ACC112 (cell line): ENCODE data around the gene PLPP3.
A peak's percentile ranks its signal among the peaks of the same experiment; 100 is the strongest.

Source experiments
- H2AFZ ChIP-seq: fragments of 200-600 bp; sonication (generic); one replicate; pipeline ENCODE4 v1.6.0; 2017; ENCODE audit warnings: antibody characterized with exemption, low read length; ENCODE audit not compliant: unreplicated experiment
- H3K27ac ChIP-seq: fragments of 200-600 bp; sonication (generic); 2 replicates; pipeline ENCODE4 v1.5.1; 2014; ENCODE audit warnings: low read depth, mild to moderate bottlenecking, antibody characterized with exemption, low read length, moderate library complexity
- H3K27me3 ChIP-seq: fragments of 200-600 bp; sonication (generic); 2 replicates; pipeline ENCODE4 v1.6.1; 2014; ENCODE audit warnings: mild to moderate bottlenecking, antibody characterized with exemption, low read length, moderate library complexity, mixed read lengths; ENCODE audit not compliant: insufficient read depth
- H3K36me3 ChIP-seq: fragments of 200-600 bp; sonication (generic); 2 replicates; pipeline ENCODE4 v1.6.1; 2016; ENCODE audit warnings: mild to moderate bottlenecking, antibody characterized with exemption, low read length, moderate library complexity, mixed read lengths; ENCODE audit not compliant: insufficient read depth
- H3K4me1 ChIP-seq: fragments of 200-600 bp; sonication (generic); one replicate; pipeline ENCODE4 v1.6.1; 2016; ENCODE audit warnings: low read length, mixed read lengths; ENCODE audit not compliant: insufficient read depth, unreplicated experiment, control insufficient read depth
- H3K4me3 ChIP-seq: fragments of 200-600 bp; sonication (generic); 2 replicates; pipeline ENCODE4 v1.5.1; 2014; ENCODE audit warnings: mild to moderate bottlenecking, low read depth, low read length
- H3K79me2 ChIP-seq: fragments of 200-600 bp; sonication (generic); one replicate; pipeline ENCODE4 v1.6.0; 2016; ENCODE audit warnings: low read length; ENCODE audit not compliant: control insufficient read depth, unreplicated experiment, insufficient read depth

Gene PLPP3

DNA sequence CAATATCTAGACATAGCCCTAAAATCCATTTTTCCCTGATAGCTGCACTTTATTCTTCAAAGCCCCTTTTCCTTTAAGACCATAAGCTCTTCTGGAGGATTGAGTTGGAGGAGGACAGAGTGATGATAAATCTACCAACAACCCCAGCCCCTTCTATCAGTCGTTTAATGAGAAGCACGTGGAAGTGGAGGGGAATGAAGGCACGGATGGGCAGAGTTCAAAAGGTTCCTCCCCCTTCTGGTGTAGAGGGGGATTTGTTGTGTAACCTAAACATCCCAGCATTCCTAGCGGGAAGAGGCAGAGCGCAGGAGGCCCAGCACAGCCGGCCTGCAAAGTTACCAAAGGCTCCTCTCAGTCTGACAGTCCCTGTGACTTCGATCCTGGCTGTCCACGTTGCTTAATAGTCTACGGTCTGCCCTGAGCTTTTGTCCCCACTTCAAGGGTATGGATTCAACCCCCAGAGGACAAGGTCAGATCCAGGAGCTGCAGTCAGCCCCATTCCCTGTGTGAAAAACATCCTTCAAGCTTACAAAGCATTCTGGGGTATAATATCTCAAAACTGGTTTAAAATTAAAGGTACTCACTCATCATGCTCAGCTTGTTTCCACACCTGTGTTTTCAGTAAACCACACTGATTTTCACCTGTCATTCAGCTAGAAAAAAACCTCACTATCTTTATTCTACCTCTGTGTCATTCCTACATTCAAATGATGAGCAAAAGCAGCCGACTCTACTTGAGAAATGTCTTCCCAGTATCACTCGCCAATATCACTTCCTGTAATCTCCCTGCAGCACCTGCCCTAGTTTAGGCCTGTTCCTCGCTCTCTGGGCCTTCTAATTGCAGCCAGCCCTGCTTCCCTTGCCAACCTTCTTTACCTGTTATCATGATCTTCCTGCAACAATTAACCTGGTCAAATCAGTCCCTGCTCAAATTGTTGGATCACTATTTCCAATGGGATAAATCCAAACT lies 117.9 kb downstream of the PLPP3 start:
- Histone ChIP-seq H3K79me2 (no peaks in the 10 kb centered on the region), H2AFZ (no peak overlapping the region), H3K27ac (no peak overlapping the region), H3K27me3 (no peaks in the 10 kb centered on the region), H3K4me3 (no peak overlapping the region), H3K4me1 (peaks cover 6% of the 10 kb centered on the region), H3K36me3 (no peaks in the 10 kb centered on the region)

DNA sequence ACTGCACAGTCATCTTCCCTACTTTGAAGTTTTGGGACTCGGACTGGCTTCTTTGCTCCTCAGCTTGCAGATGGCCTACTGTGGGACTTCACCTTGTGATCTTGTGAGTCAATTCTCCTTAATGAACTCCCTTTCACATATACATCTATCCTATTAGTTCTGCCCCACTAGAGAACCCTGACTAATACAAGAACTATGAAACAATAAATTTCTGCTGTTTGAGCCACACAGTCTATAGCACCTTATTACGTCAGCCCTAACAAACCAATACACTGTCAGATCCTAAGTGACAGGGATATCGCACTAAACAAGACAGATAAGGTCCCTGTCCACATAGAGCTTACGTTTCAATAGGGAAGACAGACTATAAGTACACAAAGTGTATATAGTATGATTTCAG lies 120.1 kb downstream of the PLPP3 start:
- Histone ChIP-seq H3K4me1 (peaks cover 7% of the 10 kb centered on the region), H3K27ac (no peak overlapping the region), H2AFZ (no peak overlapping the region), H3K79me2 (no peaks in the 10 kb centered on the region), H3K4me3 (no peak overlapping the region), H3K27me3 (no peaks in the 10 kb centered on the region), H3K36me3 (no peaks in the 10 kb centered on the region)

DNA sequence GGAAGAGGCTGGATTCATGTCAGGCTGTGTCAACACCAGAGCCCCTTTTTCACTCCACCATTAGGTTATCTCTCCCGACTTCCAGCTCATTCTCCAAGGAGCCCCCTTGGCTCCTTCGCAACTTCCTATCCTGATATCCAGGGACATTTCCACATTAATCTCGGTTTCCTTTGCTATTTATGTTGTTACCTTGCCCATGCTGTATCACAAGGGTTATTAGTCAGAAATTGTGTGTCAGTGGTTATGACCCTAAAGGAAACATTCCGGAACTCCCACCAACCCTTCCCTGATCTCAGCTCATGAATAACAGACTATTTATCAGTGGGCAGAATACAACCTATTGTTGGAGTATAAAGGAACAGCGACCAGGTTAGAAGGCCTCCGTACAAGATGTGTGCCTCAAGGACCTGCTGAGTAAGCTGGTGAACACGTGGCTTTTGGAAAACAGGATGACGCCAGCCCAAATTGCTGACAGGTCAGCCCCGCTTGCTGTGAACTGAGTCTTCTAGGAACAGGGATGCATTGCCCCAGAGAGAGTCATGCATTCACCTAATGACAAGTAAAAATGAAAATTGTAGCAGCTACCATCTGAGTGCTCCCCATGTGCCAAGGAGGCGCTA lies 121.5 kb downstream of the PLPP3 start:
- no peak overlapping the region for H2AFZ ChIP-seq
- H3K27me3 ChIP-seq, result no peaks in the 10 kb centered on the region
- H3K4me1 ChIP-seq, result peaks cover 7% of the 10 kb centered on the region
- H3K27ac ChIP-seq, result no peak overlapping the region
- H3K4me3 ChIP-seq, result no peak overlapping the region
- no peaks in the 10 kb centered on the region for H3K36me3 ChIP-seq
- H3K79me2 ChIP-seq, result no peaks in the 10 kb centered on the region

DNA sequence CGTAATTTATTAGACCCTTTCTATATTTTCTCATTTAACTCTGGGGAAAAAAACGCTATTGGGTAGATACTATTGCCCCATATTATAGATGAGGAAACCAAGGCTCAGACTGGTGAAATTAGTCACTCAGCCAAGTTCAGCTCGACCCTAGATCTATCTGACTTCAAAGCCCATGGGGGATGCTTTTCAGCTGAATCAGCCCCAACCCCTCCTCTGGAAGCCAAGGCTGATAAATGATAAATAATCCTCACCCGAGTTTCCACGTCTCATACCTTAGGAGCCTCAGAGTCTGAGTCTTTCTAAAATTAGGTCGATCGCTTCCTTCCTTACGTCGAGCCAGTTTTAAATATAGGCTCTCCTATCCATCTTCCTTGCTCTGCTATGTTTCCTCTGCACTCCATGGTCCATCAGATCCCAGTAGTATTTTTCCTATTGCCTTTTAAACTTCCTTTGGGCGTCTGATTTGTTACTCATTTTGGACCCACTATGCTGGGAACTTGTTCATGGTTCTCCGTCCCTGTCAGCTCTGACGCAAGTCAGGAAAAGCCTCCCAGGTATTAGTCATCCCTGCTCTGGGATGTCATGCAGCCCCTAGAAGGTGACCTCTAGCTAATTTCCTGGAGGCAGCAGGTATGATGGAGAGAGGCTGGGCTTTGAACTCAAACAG lies 122.8 kb downstream of the PLPP3 start:
- Histone ChIP-seq H3K27me3 (no peaks in the 10 kb centered on the region), H3K36me3 (no peaks in the 10 kb centered on the region), H3K4me1 (peaks cover 7% of the 10 kb centered on the region), H3K4me3 (no peak overlapping the region), H3K27ac (peak overlapping the region; percentile 43; the same call in 1 of the 2 replicates), H2AFZ (no peak overlapping the region), H3K79me2 (no peaks in the 10 kb centered on the region)

DNA sequence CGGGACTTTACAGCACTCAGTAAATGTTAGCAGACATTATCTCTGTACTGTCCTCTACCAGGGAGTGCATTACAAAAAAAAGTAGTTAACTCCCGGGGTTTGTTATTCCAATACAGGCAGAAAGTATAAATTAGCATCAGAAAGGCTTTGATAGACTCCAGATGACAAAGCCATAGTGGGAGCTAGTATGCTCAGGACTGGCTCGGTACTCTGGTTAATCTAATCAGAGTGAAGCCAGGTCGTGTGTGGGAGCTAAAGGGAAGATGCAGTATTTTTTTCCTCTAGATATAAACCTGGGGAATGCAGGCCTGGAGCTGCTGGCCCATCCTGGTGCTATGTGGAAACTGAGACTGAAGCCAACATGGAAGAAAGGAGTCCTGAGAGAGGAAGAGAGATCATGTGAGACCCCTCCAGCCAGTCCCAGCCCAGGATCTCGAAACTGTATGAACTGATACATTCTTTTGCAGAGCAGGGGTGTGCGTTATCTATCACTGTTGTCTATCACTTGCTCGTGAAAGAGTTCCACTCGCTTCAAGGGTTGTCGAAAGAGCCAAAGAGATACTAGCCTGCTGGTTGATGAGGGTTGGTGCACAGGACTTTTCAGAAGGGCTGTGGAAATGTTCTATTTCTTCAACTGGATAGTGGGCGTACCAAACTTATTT lies 125.8 kb downstream of the PLPP3 start:
- Histone ChIP-seq H3K4me1 (peaks cover 16% of the 10 kb centered on the region), H2AFZ (no peak overlapping the region), H3K79me2 (no peaks in the 10 kb centered on the region), H3K27me3 (no peaks in the 10 kb centered on the region), H3K36me3 (no peaks in the 10 kb centered on the region), H3K4me3 (no peak overlapping the region), H3K27ac (no peak overlapping the region)

DNA sequence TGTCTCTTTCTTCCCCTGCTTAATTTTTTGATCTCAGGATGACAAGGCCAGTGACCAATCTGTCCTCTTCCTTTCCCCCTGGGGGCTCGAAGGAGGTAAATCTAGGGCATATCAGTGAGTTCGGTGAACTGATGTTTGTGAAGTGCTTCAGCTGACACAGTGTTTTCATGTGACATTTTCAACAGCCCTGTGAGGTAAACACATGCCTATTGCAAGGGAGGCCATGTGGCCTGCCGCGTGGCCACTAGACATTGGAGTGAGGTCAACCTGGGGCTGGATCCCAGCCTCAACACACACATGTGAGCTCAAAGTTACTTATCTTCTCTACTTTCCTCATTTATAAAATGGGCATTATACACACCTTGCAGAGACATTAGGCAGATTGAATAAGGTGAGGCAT lies 126.3 kb downstream of the PLPP3 start:
- H3K4me3 ChIP-seq, result no peak overlapping the region
- H3K36me3 ChIP-seq, result no peaks in the 10 kb centered on the region
- H2AFZ ChIP-seq, result no peak overlapping the region
- H3K4me1 ChIP-seq, result peaks cover 20% of the 10 kb centered on the region
- no peak overlapping the region for H3K27ac ChIP-seq
- H3K79me2 ChIP-seq, result no peaks in the 10 kb centered on the region
- H3K27me3 ChIP-seq, result no peaks in the 10 kb centered on the region

DNA sequence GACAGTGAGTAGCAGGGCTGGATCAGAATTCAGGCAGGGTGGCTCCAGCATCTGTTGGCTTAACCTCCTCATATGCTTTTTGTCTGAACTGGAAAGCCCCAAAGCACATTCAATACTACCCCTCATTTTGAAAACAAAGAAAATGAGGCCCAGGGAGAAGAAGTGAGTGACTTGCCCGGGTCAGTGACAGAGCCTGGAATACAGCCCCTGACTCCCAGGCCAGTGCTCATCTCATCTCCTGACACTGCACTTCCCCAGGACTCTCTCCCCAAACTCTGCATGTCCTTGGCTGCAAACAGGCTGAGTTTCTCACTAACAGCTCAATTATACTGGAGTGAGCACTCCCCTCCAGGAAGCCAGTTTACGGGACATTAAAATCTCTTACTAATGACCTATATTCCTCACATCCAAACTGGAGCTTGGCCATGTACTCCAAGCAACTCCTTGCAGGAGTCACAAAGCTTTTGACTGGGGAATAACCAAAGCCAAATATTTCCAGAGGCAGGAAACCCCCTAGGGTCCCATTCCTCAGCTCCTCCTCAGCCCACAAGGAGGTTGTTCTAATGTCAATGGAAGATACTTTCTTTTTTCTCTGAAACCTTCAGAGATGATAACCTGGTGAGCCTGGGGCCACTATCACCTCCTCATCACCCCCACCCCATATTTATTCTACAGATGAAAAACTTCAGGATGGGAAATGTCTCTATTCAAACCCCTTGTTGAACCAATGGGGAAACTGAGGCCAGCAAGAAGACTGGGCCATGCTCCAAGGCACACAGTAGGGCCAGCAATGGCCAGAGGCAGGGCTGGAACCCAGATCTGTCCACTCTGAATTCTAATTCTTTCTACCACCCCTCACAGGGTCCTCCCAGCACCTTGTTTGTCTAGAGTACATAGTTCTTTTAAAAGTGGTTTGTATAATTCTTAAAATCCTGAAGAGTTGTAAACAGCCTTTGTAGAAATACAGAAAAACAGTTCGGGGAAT lies 127.0 kb downstream of the PLPP3 start:
- no peaks in the 10 kb centered on the region for H3K36me3 ChIP-seq
- no peaks in the 10 kb centered on the region for H3K79me2 ChIP-seq
- H3K27ac ChIP-seq, result no peak overlapping the region
- no peaks in the 10 kb centered on the region for H3K27me3 ChIP-seq
- no peak overlapping the region for H2AFZ ChIP-seq
- H3K4me1 ChIP-seq, result peaks cover 25% of the 10 kb centered on the region
- no peak overlapping the region for H3K4me3 ChIP-seq

DNA sequence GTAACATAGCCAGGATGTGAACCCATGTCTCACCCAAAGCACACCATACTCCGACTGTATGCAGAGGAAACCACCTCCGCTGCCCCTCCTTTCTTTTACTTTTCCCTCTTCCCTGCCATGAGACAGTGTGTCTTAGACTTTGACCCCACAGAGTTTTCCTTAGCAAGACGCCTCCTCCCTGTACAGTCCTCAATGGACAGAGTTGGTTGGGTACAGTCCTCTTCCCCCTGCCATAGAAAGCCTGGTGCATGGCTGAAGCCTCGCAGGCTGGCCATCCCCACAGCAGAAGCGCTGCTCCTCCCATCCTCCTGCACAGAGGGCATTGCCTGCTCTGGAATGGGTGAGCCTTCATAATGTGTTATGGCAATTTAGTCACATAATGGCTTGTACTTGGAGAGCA lies 127.9 kb downstream of the PLPP3 start:
- Histone ChIP-seq H3K27ac (no peak overlapping the region), H3K27me3 (no peaks in the 10 kb centered on the region), H2AFZ (no peak overlapping the region), H3K4me1 (peaks cover 28% of the 10 kb centered on the region), H3K4me3 (no peak overlapping the region), H3K36me3 (no peaks in the 10 kb centered on the region), H3K79me2 (no peaks in the 10 kb centered on the region)

DNA sequence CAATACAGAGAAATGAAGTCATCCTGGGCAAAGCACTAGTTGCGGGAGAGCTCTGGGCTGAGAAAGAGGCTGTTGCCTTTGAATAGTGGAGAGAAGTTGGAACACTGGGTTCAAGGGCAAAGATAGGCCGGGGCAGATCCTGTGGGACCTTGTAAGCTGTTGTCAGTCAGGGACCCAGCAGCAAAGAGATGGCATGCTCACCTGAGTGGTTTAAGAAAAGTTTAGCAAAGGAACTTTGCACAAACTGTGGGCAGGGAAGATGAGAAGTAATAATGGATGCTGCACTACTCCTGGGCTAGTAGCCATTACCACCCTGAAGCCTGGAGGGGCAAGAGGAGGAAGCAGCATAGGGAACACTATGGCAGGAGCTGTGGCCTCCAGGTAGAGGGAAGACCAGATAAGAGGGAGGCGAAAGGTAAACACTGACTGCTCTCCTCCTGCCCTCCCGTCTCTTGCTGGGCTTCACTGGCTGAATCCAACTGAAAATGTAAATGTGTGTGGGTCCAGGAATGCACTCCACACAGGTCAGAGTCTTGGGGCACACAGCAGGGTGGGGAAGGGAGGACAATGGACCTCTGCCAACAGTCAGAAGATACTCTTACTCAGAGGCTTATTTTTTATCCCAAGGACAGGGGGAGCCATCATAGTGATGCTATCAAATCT lies 129.2 kb downstream of the PLPP3 start:
- Histone ChIP-seq H3K4me3 (no peak overlapping the region), H3K79me2 (no peaks in the 10 kb centered on the region), H3K4me1 (peaks cover 32% of the 10 kb centered on the region), H3K27me3 (no peaks in the 10 kb centered on the region), H2AFZ (no peak overlapping the region), H3K27ac (no peak overlapping the region), H3K36me3 (no peaks in the 10 kb centered on the region)
